HG03097 (cell line): ENCODE results near the gene NTRK2.

Experiments used
- ATAC-seq: cut with Tn5 transposase; IDR thresholded peaks from one replicate; pipeline ENCODE4 v1.9.1; 2021; ENCODE audit not compliant: unreplicated experiment, low FRiP score

NTRK2 gene

GRCh38 chr9:84999788-85000187, 330.3 kb downstream of the NTRK2 start:
- no peak for ATAC-seq

GRCh38 chr9:85001925-85002324, 332.4 kb downstream of the NTRK2 start:
- ATAC-seq = no peak

GRCh38 chr9:85004818-85005413, 335.4 kb downstream of the NTRK2 start:
- ATAC-seq = no peak

DNA sequence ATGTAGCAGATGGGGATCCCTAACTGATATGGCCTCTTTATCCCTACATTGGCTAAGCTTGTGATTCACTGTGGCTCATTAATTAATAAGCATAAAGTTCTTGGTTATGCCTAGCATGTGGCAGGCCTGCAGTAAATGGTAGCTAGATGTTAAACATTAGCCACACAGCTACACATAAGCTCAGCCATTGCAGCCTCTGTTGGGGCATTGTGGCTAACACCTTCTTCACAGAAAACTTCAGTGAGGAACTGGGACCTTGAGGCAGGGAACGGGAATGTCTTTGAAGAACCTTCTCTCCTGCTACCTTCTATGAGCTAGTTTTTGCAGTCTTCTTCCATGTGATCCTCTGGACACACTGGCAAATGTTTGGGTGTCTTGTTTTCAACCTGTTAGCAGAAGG, 338.2 kb downstream of the NTRK2 start:
- ATAC-seq = no peak

DNA sequence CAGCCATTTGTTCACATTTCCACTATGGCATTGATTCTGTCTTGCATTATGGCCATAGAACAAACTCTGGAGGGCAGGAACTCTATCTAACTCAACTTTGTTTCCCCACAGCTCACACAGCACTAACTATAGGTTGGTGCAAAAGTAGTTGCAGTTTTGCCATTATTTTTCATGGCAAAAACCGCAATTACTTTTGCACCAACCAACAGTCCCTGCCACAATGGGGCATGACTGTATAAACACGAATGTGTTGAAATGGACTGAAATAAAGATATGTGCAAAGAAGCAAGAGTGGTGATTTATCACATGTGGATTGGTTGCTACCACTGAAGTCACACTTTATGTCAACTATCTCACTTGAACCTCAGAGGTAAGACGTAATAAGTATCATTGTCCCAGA, 338.7 kb downstream of the NTRK2 start:
- no peak for ATAC-seq

- no peak for ATAC-seq
These were observed 339.7 kb downstream of the NTRK2 start for GRCh38 chr9:85009251-85009650.

- no peak for ATAC-seq
These were observed 344.2 kb downstream of the NTRK2 start for GRCh38 chr9:85013703-85014102.

- ATAC-seq = no peak
These were observed 344.8 kb downstream of the NTRK2 start for GRCh38 chr9:85014292-85014691.

GRCh38 chr9:85016384-85017006, 347.0 kb downstream of the NTRK2 start:
- ATAC-seq = no peak

DNA sequence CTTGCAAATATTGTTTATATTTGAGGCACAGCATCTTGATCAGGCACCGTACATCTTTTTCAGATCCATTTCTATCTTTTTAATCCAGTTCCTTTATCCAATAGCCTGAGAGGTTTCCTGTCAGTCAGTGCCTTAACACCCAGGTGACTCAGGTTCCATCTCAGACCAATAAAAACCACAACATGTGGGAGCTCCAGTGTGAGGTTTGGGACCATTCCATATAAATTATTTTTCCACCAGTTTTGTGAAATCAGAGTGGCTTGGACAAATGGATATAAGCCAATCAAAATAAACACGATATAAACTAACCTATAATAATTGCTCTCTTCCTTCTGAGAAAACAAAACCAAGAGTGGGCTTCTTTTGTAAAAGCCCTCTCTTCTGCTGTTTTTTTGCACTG, 351.3 kb downstream of the NTRK2 start:
- ATAC-seq = no peak

- no peak for ATAC-seq
These were observed 352.2 kb downstream of the NTRK2 start for GRCh38 chr9:85021686-85022085.

- ATAC-seq = no peak
These were observed 354.8 kb downstream of the NTRK2 start for GRCh38 chr9:85024374-85024773.

DNA sequence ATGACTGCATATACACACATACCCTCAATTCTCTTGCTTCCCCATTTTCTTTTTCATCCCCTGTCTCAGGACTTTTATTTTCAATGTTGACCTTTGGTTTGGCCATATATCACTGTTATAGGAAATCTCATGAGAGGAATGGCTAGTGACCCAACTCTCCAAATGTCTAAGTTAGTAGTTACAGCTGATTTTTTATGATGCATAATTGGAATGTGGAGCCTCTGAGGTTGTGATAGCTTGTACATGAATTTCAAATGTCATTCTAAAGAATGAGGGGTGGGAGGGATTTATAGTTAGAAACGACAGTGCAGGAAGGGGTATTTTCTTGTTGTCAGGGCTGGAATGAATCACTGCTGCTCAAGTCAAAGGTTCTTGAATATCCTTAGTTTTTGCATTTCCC, 356.1 kb downstream of the NTRK2 start:
- ATAC-seq = no peak

DNA sequence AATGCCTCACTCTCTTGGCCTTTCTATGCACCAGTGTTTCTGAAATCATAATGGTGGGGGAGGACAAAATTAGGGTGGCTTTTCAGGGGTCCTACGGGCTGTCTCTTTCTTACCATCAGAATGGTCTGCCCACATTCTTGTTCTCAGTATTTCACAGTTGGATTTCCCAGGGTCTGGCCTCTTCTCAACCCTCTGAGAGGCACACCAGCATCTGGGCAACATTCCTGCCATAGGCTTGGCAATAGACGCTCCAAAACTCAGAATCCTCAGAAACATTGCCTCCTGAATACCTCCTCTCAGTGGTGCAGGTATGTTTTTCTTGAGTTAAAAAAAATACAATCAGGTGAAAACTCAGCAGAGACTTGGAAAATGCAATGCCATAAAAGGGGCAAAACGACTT, 358.3 kb downstream of the NTRK2 start:
- ATAC-seq = no peak

DNA sequence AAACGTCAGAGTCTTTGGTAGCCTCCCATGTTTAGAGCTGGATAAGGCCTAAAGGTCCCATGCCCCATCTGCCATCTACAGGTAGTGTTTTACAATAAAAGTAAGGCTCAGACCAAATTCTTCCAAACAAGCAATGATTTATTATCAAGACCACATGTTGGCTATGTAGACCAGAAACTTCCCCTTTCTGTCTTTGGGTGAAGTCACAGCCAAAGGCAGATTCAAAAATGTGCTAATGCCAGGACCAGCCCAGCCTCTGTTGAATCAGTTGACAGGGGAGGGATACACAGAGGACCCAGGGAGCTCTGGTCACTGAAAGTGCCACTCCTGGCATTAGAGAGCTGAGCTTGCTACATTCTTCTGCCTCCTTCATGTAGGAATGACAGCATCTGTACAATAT, 360.8 kb downstream of the NTRK2 start:
- ATAC-seq = no peak

DNA sequence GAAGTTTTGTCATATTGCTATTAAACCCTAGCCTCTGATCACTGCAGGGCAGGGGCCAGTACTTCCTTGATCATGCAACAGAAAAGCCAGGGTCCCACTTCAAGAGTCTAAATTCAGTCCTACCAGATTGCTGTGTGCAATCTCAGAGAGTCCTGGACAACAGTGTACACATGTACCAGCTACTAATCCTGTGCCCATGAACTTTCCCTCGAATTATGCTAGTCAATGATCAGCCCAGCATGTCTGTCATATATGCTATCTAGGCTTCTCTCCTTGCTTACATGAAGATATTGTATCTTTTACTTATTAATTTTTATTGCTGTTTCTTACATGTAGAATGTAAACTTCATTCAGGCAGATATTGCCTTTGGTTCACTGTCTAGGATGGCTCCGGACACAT, 367.0 kb downstream of the NTRK2 start:
- no peak for ATAC-seq

DNA sequence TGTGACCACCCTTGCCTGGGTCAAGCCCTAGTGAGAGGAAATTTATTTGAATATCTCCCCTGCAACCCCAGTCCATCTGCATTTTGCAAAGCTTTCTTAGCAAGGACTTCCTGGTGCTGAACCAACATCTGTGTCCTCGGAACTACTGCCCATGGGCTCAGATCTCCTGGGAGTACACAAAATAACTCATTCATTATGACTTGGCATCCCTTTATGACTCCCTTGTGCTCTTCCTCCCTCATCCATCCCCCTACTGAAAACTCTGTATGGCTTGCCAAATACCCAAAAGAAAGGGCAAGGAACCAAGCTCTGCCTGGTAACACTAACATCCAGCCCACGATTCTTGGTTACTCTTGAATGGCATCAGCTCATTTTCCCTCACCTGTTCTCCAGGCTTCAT, 368.5 kb downstream of the NTRK2 start:
- ATAC-seq = no peak

DNA sequence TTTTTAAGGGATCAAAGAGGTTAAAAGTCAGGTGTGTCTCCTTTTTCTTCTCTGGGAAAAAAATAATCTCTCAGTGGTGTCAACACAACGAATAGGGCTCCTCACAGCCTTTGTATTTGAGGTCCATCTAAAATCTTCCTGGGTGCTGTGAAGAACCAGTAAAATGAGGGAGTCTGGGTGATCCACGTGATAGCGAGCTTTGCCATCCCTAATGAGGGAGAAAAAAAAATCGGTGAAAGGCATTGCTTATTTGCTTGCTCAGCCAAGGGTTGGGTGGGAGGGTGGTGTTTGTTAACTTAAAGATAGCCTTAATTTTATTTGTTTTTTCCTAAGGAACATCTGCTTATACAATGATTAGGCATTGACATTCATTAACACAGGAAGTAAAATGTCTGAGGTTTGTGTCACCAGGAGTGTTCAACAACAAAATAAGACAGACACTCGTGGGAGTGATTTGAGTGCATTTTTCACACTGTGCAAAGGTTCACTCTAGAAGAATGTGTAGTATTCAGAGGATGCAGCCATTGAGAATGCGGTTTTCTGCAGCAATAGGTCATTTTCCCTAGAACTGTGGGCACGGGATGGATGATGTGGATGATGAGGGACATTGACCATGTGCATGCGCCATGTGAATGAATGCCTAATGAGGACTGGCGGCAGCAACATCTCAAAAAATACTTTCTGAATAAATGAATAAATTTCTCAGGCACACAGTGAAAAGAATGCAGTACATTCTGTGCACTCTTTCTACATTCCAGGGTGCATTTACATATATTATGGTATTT, 369.5 kb downstream of the NTRK2 start:
- no peak for ATAC-seq

- ATAC-seq = no peak
These were observed 370.6 kb downstream of the NTRK2 start for GRCh38 chr9:85040146-85040545.

GRCh38 chr9:85040821-85041465, 371.4 kb downstream of the NTRK2 start:
- ATAC-seq = no peak

- ATAC-seq = no peak
These were observed 372.1 kb downstream of the NTRK2 start for GRCh38 chr9:85041466-85042137.
